ENCODE measurements around the gene EFEMP1.
A peak's percentile ranks its signal among the peaks of the same experiment; 100 is the strongest.

Gene EFEMP1

GRCh38 chr2:55923091-55923981 lies at the start of gene EFEMP1:
Gene EFEMP1 (minus strand): TSS chr2:55923782. CDS start chr2:55922440, 1,342 bp downstream.
- DNase-seq (ENCODE audit: low read depth), result peak; percentile 78

- no peak for DNase-seq (ENCODE audit: low read depth)
Measured at GRCh38 chr2:55970500-55970899, 46.9 kb upstream of the EFEMP1 start.

DNA sequence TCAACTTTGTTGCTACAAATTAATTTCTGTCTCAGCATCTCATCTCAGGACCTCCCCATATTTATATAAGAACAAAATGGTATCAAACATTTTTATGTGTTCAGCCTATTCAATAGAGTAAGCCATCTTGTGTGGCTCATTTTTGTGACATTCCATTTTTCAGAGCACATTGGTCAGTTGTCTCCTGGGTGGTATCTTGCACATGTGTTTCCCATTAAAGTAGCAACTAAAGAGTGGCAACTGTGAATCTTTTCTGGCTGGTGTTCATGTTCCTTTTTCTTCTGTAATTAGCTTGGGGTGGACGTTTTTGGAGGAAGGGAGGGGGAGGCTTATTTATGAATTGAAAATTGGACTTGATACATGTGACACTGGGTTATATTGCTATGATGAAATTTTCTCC lies 45.4 kb upstream of the EFEMP1 start:
- DNase-seq (ENCODE audit: low read depth), result no peak

- no peak for DNase-seq (ENCODE audit: low read depth)
Measured at GRCh38 chr2:55966401-55967118, 43.0 kb upstream of the EFEMP1 start.

- DNase-seq (ENCODE audit: low read depth), result no peak
Measured at GRCh38 chr2:55965966-55966365, 42.4 kb upstream of the EFEMP1 start.

DNA sequence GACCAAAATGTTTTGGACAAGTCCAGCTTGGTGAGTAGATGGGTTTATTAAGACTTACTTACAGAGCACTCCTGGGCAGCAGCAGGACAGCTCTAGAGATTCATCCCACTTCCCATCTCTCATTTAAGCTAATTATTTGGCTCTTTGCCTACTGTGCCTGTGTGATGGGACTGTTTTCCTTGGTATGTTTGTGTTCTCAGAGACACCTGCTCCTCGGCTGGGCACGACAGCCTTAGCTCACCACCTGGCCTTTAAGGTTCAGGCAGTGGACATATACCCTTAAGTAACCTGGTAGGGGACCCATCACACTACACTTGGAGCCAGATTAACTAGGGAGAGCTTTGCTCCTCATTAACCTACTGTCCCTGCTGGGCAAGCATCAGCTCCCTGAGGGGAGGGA lies 41.7 kb upstream of the EFEMP1 start:
- no peak for DNase-seq (ENCODE audit: low read depth)

- no peak for DNase-seq (ENCODE audit: low read depth)
Measured at GRCh38 chr2:55962915-55963314, 39.3 kb upstream of the EFEMP1 start.

- DNase-seq (ENCODE audit: low read depth), result peak; percentile 81
Measured at GRCh38 chr2:55961318-55961911, 37.8 kb upstream of the EFEMP1 start.

DNA sequence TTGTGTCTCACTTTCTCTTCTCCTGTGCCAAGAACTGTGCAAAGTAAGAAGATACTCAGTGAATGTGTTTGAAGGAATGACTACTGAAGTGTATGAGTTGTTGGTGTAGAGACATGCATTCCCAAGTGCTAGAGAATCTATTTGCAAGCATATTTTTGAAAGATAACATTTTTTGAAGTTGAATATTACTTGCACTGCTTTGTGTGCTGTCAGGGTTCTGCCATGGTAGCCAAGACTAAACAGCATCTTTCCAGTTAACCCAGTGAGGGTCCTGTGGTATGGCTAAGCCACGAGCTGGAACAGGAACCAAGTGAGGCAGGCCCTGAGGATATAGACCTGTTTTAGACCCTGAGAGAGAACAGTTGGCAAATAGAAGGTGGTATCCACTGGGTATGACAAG lies 35.2 kb upstream of the EFEMP1 start:
- DNase-seq (ENCODE audit: low read depth), result no peak

- peak; percentile 38 for DNase-seq (ENCODE audit: low read depth)
Measured at GRCh38 chr2:55957142-55957541, 33.6 kb upstream of the EFEMP1 start.

- peak; percentile 84 for DNase-seq (ENCODE audit: low read depth)
Measured at GRCh38 chr2:55954306-55955035, 30.9 kb upstream of the EFEMP1 start.

GRCh38 chr2:55952415-55952814 lies 28.8 kb upstream of the EFEMP1 start:
- DNase-seq (ENCODE audit: low read depth), result peak; percentile 52

DNA sequence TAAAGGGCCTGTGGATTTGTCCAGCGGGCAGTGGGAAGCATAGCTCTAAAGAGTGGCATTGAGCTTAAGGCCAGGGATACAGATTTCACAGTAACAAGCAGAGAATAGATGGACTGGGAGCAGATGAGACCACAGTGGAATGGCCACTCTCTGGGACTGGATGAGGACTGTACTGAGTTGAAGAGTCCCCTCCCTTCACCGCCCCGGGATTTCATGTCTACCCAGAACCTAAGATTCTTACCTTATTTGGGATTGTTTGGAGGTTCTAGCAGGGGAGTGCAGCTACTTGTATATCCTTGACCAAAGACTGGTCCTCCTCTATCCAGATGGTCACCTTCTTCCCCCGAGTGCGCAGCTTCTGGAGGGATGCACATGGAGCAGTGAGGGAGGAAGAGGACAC lies 28.0 kb upstream of the EFEMP1 start:
- no peak for DNase-seq (ENCODE audit: low read depth)

DNA sequence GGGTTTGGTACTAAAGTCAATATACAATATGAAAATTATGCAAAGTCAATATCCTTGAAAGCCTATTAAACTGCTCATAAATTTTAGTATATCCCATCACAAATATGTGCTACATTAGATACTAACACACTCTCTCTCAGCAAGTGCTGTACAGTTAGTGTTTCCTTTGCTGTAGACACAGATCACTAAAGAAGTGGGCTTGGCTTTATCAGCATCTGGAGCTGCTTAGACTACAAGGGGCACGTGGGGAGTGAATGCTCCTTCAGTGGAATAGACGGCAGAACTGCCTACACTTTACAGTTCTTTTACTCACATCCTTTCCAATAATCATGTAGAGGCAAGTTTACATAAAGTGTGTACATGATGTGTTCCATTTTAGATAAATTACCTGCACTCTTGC lies 26.0 kb upstream of the EFEMP1 start:
- no peak for DNase-seq (ENCODE audit: low read depth)

- no peak for DNase-seq (ENCODE audit: low read depth)
Measured at GRCh38 chr2:55949211-55949610, 25.6 kb upstream of the EFEMP1 start.

- peak; percentile 63 for DNase-seq (ENCODE audit: low read depth)
Measured at GRCh38 chr2:55948176-55948923, 24.8 kb upstream of the EFEMP1 start.

DNA sequence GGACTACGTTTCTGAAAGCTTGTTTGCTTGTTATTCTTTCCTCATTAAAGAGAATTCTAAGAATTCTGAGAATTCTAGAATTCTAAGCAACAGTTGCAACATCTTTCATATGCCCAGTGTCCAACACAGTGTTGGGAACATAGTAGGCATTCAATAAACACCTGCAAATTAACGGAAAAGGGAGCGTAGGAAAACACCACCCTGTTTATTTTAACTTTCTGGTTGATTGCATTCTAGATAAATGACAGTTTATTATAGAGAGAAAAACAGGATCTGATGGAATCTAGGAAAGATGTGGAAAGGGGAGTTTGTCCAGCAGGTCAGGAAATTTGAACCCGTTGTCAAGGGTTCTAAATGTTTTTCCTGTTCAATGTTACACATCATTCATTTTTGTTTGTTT lies 24.2 kb upstream of the EFEMP1 start:
- peak; percentile 38 for DNase-seq (ENCODE audit: low read depth)

DNA sequence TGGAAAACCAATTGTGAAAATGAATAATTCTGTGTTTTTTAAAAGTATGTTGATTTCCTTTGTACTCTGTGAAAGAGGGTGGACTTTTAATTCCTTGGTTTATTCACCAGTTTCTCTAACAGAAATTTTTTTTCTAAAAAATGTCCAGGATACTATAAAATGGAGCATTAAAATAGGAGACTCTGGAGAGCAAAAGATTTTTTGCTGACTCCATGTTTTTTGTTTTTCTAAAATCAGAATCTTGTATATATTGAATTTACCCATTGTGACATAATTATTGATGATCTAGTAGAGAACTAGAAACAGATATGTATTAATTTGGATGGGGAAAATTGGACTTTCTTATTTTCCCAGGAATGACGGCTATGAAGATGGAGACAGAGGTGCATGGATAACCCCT lies 23.2 kb upstream of the EFEMP1 start:
- DNase-seq (ENCODE audit: low read depth), result no peak

- no peak for DNase-seq (ENCODE audit: low read depth)
Measured at GRCh38 chr2:55943466-55943865, 19.9 kb upstream of the EFEMP1 start.

DNA sequence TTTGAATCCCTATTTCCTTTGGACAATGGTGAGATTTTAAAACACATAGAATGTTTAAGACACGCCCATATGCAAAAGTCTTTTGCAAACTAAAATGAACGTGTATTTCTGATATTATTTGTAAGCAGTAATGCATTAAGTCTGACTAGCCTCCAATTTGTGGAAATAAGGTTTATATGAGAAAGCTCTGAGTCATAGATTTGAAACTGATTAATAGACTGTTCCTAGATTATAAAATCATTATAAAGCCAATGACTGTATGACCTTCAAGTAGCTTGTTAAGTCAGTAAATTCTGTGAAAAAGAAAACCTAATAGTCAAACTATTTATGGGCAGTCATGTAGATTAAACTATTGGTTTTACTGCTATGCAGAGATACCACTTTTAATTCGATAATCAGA lies 12.8 kb upstream of the EFEMP1 start:
- DNase-seq (ENCODE audit: low read depth), result no peak

DNA sequence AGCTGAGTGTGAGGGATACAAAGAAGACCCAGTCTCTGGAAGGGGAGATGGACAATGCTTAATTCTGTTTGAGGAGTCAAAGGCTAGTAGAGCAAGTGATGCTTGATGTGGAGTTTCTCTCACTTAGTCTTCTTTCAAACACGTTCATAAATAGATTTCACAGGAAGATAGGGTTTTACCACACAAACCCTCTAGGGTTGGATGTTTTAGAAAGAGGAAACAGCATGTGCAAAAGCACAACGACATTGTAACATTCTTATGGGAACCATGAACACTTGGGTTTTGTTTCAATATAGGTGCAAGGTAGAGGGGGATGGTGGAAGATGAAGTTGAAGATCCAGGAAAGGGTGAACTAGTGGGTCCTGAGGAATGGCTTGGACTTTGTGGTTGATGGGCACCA lies 10.8 kb upstream of the EFEMP1 start:
- DNase-seq (ENCODE audit: low read depth), result no peak

- DNase-seq (ENCODE audit: low read depth), result no peak
Measured at GRCh38 chr2:55932843-55933242, 9.3 kb upstream of the EFEMP1 start.
